ENCODE results near the gene DDX55.
A peak's percentile ranks its signal among the peaks of the same experiment; 100 is the strongest.

DDX55 gene

GRCh38 chr12:123648401-123648800 is 46.5 kb downstream of the DDX55 start:
- H3K27ac ChIP-seq = no peak overlapping the region
- ChIA-PET POLR2A (ENCODE audit: low non-redundant PET) (no interaction called here), CTCF (interaction anchor here (0.7 kb wide), 1 partner anchor 9 kb away, joined by 3 read pairs; no protein-coding TSS in a partner anchor)
- TF ChIP-seq, protein P1, sequence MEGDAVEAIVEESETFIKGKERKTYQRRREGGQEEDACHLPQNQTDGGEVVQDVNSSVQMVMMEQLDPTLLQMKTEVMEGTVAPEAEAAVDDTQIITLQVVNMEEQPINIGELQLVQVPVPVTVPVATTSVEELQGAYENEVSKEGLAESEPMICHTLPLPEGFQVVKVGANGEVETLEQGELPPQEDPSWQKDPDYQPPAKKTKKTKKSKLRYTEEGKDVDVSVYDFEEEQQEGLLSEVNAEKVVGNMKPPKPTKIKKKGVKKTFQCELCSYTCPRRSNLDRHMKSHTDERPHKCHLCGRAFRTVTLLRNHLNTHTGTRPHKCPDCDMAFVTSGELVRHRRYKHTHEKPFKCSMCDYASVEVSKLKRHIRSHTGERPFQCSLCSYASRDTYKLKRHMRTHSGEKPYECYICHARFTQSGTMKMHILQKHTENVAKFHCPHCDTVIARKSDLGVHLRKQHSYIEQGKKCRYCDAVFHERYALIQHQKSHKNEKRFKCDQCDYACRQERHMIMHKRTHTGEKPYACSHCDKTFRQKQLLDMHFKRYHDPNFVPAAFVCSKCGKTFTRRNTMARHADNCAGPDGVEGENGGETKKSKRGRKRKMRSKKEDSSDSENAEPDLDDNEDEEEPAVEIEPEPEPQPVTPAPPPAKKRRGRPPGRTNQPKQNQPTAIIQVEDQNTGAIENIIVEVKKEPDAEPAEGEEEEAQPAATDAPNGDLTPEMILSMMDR (conservative IDR thresholded peaks at IDR 0.05; ENCODE audit: low read depth) = no peak
- DNase-seq (ENCODE audit: low spot score) = no peak

GRCh38 chr12:123654129-123654701 is 52.3 kb downstream of the DDX55 start:
- H3K27ac ChIP-seq = no peak overlapping the region
- ChIA-PET POLR2A (ENCODE audit: low non-redundant PET) (no interaction called here), CTCF (no interaction called here)
- TF ChIP-seq, protein P1 (conservative IDR thresholded peaks at IDR 0.05; ENCODE audit: low read depth) = no peak
- DNase-seq (ENCODE audit: low spot score) = no peak

GRCh38 chr12:123655420-123655819 is 53.5 kb downstream of the DDX55 start:
- ChIA-PET POLR2A (ENCODE audit: low non-redundant PET) (no interaction called here), CTCF (no interaction called here)
- DNase-seq (ENCODE audit: low spot score) = no peak
- no peak overlapping the region for H3K27ac ChIP-seq
- TF ChIP-seq, protein P1 (conservative IDR thresholded peaks at IDR 0.05; ENCODE audit: low read depth) = no peak

DNA sequence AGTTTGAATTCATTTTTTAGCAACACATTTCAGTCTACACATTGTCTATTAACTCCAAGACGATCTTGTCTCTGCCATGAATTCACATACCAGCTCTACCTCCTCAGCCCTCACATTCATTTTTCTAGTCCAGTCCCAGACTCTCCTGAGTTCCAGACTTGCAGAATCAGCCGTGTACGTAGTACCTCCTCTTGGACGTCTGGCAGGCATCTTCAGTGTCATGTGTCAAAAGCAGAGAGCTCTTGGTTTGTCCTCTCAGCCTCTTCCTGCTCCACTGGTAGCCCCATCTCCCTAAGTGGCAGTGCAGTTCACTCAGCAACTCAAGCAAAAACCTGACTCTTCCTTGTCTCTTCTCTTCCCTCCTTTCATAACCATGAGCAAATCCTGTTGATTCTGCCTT is 54.5 kb downstream of the DDX55 start:
- ChIA-PET POLR2A (ENCODE audit: low non-redundant PET) (no interaction called here), CTCF (interaction anchor here (0.5 to 0.6 kb wide), 2 partner anchors 9 to 65 kb away, joined by 3 to 4 read pairs; no protein-coding TSS in a partner anchor)
- DNase-seq (ENCODE audit: low spot score) = no peak
- TF ChIP-seq, protein P1 (conservative IDR thresholded peaks at IDR 0.05; ENCODE audit: low read depth) = no peak
- no peak overlapping the region for H3K27ac ChIP-seq

DNA sequence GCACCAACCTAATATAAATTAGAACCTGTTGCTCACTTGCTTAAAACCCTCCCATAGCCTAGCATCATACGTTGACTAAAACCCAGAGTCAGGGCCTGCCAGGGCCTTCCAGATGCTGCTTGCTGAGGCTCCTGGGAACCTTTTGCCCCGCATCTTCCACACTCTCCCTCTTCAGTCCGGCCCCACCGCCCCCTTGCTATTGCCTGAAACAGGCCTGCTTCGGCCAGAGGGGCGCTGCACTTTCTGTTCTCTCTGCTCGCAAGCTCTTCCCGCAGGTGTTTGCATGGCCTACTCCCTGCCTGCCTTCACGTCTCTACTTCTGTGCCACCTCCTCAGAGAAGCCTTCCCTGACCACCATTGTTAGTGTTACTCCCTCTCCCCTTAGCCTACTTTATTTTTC is 55.3 kb downstream of the DDX55 start:
- H3K27ac ChIP-seq = no peak overlapping the region
- DNase-seq (ENCODE audit: low spot score) = no peak
- TF ChIP-seq, protein P1 (conservative IDR thresholded peaks at IDR 0.05; ENCODE audit: low read depth) = no peak
- POLR2A ChIA-PET (ENCODE audit: low non-redundant PET) = no interaction called here
- CTCF ChIA-PET = interaction anchor here (0.5 to 0.6 kb wide), 2 partner anchors 8 kb away, joined by 3 to 4 read pairs; no protein-coding TSS in a partner anchor

- H3K27ac ChIP-seq = no peak overlapping the region
- POLR2A ChIA-PET (ENCODE audit: low non-redundant PET) = interaction anchor here (0.6 kb wide), 1 partner anchor 52 kb away, joined by 3 read pairs; the partner anchor contains the start of gene ATP6V0A2
- TF ChIP-seq, protein P1 (conservative IDR thresholded peaks at IDR 0.05; ENCODE audit: low read depth) = no peak
- CTCF ChIA-PET = interaction anchor here (1.1 to 1.3 kb wide), 2 partner anchors 9 to 21 kb away, joined by 3 to 4 read pairs; no protein-coding TSS in a partner anchor
- peak; percentile 95 for DNase-seq (ENCODE audit: low spot score)
Measured at GRCh38 chr12:123659996-123660727, 58.3 kb downstream of the DDX55 start.

All from RWPE1 (cell line).